Hepatocyte (in vitro differentiated cells): ENCODE data around the gene C3orf20. TPM values are rescaled to one million over a fixed set of nuclear protein-coding genes. Genes with fewer than 3 reads are reported as not detected.

Experiments
- DNase-seq: peaks from one replicate; pipeline ENCODE4 v3.0.0-alpha.2; 2016; ENCODE audit warnings: low spot score
- H2AFZ ChIP-seq: fragments of 200-600 bp; sonication (generic); 2 replicates; pipeline ENCODE4 v1.6.0; 2016; ENCODE audit warnings: antibody characterized with exemption, mild to moderate bottlenecking
- H3K27ac ChIP-seq: fragments of 200-600 bp; sonication (generic); 2 replicates; pipeline ENCODE4 v1.5.1; 2016; ENCODE audit warnings: mild to moderate bottlenecking
- H3K27me3 ChIP-seq: fragments of 200-600 bp; sonication (generic); 2 replicates; pipeline ENCODE4 v1.6.1; 2016
- H3K36me3 ChIP-seq: fragments of 200-600 bp; sonication (generic); replicated peaks from 2 replicates; pipeline ENCODE4 v1.5.1; 2016; ENCODE audit warnings: low read depth; ENCODE audit not compliant: insufficient read depth
- H3K4me1 ChIP-seq: fragments of 200-600 bp; sonication (generic); 2 replicates; pipeline ENCODE4 v1.5.1; 2016; ENCODE audit warnings: mild to moderate bottlenecking, moderate library complexity; ENCODE audit not compliant: insufficient read depth
- H3K4me2 ChIP-seq: fragments of 200-600 bp; sonication (generic); 2 replicates; pipeline ENCODE4 v1.6.0; 2016
- H3K4me3 ChIP-seq: fragments of 200-600 bp; sonication (generic); 2 replicates; pipeline ENCODE4 v1.5.1; 2016; ENCODE audit warnings: mild to moderate bottlenecking
- H3K79me2 ChIP-seq: fragments of 200-600 bp; sonication (generic); 2 replicates; pipeline ENCODE4 v1.6.0; 2017; ENCODE audit warnings: mild to moderate bottlenecking
- H3K9me2 ChIP-seq: fragments of 200-600 bp; sonication (generic); replicated peaks from 2 replicates; pipeline ENCODE4 v1.6.0; 2017; ENCODE audit warnings: mild to moderate bottlenecking; ENCODE audit not compliant: insufficient read depth
- H3K9me3 ChIP-seq: fragments of 200-600 bp; sonication (generic); 2 replicates; pipeline ENCODE4 v1.5.1; 2016; ENCODE audit warnings: low read depth, mild to moderate bottlenecking
- H4K20me1 ChIP-seq: fragments of 200-600 bp; sonication (generic); 2 replicates; pipeline ENCODE4 v1.6.0; 2016; ENCODE audit warnings: mild to moderate bottlenecking; ENCODE audit not compliant: insufficient read depth, poor library complexity, severe bottlenecking
- EZH2 ChIP-seq: fragments of 200-600 bp; sonication (generic); IDR thresholded peaks from 2 replicates; pipeline ENCODE4 v1.6.1; 2016; ENCODE audit warnings: antibody characterized with exemption, mild to moderate bottlenecking, borderline replicate concordance
- EZH2phosphoT487 ChIP-seq: fragments of 200-600 bp; sonication (generic); IDR thresholded peaks from one replicate; pipeline ENCODE4 v1.6.1; 2018; ENCODE audit warnings: antibody characterized with exemption, mild to moderate bottlenecking, low read depth, moderate library complexity; ENCODE audit not compliant: unreplicated experiment, severe bottlenecking
- whole genome bisulfite sequencing: methylation state at CpG from one replicate; pipeline ENCODE4 v1.1.6; 2016; ENCODE audit warnings: low lambda C conversion rate; ENCODE audit errors: missing lambda C conversion rate; 5-methylcytosine and 5-hydroxymethylcytosine counted together
- polyA plus RNA-seq: library from polyadenylated mRNA; unstranded; fragments of >200 nt; fragmentation: Nextera tagmentation; extraction: Ambion mirVana; gene quantifications from 2 replicates; pipeline ENCODE4 v1.2.1, GENCODE V29; 2016
- total RNA-seq: library from RNA; depleted of rRNA; stranded (reverse); fragments of >200 nt; gene quantifications from 2 replicates; pipeline ENCODE4 v1.2.3, GENCODE V29; 2014
- TF ChIP-seq, protein P1 (sequence below): fragments of 200-600 bp; sonication (generic); IDR thresholded peaks from 2 replicates; pipeline ENCODE4 v1.5.1; 2016; ENCODE audit warnings: antibody characterized with exemption, mild to moderate bottlenecking; ENCODE audit not compliant: poor library complexity

C3orf20 gene
- total and polyA plus RNA-seq, 2 experiments from 2014 or later: 0.07 TPM; not detected in 1

DNA sequence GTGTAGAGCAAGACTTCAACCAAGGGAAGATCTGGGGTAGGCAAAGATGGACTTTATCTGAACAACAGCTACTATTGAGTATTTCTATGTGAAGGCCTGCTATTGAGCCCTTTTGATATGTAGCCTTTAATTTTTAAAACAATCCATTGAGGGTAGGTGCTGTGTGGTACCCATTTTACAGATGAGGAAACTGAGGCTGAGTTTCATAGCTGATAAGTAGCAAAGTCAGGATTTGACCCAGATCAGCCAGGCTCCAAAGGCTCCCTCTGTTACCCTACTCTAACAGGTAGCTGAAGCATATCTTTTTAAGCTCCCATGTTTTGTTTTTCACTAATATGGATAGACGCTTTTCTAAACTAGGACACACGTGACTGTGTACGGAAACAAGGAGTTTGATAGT lies 141.4 kb downstream of the C3orf20 start:
- H3K27ac ChIP-seq: no peak overlapping the region
- no peak overlapping the region for H2AFZ ChIP-seq
- no peak overlapping the region for H3K4me2 ChIP-seq
- H3K27me3 ChIP-seq: peaks cover 41% of the 10 kb centered on the region
- H3K9me3 ChIP-seq: no peaks in the 10 kb centered on the region
- no peak for DNase-seq
- WGBS: 94% methylated on average over 3 of the region's 3 CpGs
- TF ChIP-seq, protein P1, sequence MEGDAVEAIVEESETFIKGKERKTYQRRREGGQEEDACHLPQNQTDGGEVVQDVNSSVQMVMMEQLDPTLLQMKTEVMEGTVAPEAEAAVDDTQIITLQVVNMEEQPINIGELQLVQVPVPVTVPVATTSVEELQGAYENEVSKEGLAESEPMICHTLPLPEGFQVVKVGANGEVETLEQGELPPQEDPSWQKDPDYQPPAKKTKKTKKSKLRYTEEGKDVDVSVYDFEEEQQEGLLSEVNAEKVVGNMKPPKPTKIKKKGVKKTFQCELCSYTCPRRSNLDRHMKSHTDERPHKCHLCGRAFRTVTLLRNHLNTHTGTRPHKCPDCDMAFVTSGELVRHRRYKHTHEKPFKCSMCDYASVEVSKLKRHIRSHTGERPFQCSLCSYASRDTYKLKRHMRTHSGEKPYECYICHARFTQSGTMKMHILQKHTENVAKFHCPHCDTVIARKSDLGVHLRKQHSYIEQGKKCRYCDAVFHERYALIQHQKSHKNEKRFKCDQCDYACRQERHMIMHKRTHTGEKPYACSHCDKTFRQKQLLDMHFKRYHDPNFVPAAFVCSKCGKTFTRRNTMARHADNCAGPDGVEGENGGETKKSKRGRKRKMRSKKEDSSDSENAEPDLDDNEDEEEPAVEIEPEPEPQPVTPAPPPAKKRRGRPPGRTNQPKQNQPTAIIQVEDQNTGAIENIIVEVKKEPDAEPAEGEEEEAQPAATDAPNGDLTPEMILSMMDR: no peak
- TF ChIP-seq EZH2phosphoT487 (no peak), EZH2 (no peak)
- H3K9me2 ChIP-seq: no peaks in the 10 kb centered on the region
- no peaks in the 10 kb centered on the region for H3K79me2 ChIP-seq
- no peaks in the 10 kb centered on the region for H4K20me1 ChIP-seq
- no peaks in the 10 kb centered on the region for H3K36me3 ChIP-seq
- H3K4me3 ChIP-seq: no peak overlapping the region
- H3K4me1 ChIP-seq: no peaks in the 10 kb centered on the region

DNA sequence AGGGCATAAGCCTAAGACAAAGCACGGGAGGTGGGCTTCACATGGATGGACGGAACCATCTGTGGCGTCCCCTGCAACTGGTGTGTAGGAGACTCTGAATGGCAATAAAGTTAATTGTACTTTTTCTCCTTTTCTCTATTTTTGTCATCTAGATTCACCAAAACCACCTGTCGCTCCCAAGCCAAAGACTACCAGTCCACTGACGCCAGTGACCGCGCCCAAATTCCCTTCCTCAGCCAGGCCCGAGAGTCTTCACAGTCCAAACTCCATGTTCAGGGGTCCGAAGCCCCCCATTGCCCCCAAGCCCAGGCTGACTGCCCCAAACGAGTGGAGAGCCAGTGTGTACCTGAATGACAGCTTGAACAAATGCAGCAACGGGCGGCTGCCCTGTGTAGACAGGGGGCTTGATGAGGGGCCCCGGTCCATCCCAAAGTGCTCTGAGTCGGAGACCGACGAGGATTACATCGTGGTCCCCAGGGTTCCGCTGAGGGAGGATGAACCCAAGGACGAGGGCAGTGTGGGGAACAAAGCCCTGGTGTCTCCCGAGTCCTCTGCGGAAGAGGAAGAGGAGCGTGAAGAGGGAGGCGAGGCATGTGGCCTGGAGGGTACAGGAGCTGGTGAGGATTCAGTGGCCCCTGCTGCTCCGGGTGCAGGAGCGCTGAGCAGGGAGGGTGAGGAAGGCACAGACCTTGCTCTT lies 144.0 kb downstream of the C3orf20 start, which contains the start of gene FGD5:
TSS of gene FGD5 (plus strand) at position 159 of the 697 bp plus-strand sequence. CDS start at position 269, 110 bp downstream.
- Histone ChIP-seq H3K4me3 (no peak within 1 kb of the TSS), H3K4me1 (peaks cover 10% of the 10 kb centered on the region), H3K9me3 (no peaks in the 10 kb centered on the region), H4K20me1 (no peaks in the 10 kb centered on the region), H3K36me3 (no peaks in the 10 kb centered on the region), H3K27me3 (peaks cover 15% of the 10 kb centered on the region), H3K79me2 (no peaks in the 10 kb centered on the region), H3K4me2 (no peak within 1 kb of the TSS), H3K9me2 (no peaks in the 10 kb centered on the region), H3K27ac (no peak within 1 kb of the TSS), H2AFZ (no peak within 1 kb of the TSS)
- 93% methylated on average over 25 of the region's 25 CpGs for WGBS
- no peak for DNase-seq
- TF ChIP-seq EZH2phosphoT487 (no peak), EZH2 (no peak)
- TF ChIP-seq, protein P1: no peak

DNA sequence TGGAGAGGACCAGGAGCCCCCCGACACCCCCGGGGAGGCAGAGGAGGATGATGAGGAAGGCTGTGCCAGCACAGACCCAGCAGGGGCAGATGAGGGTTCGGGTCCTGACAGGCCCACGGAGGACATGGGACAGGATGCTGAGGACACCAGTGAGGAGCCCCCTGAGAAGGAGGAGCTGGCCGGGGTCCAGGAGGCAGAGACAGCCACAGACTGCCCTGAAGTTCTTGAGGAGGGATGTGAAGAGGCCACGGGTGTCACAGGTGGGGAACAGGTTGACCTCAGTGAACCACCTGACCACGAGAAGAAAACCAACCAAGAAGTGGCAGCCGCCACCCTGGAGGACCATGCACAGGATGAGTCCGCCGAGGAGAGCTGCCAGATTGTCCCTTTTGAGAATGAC lies 144.7 kb downstream of the C3orf20 start:
- no peak overlapping the region for H3K4me3 ChIP-seq
- no peaks in the 10 kb centered on the region for H3K9me3 ChIP-seq
- H2AFZ ChIP-seq: no peak overlapping the region
- H3K9me2 ChIP-seq: no peaks in the 10 kb centered on the region
- no peaks in the 10 kb centered on the region for H3K79me2 ChIP-seq
- H3K27ac ChIP-seq: no peak overlapping the region
- H3K36me3 ChIP-seq: no peaks in the 10 kb centered on the region
- TF ChIP-seq EZH2: no peak
- TF ChIP-seq, protein P1: no peak
- no peak for TF ChIP-seq EZH2phosphoT487
- 95% methylated on average over 10 of the region's 10 CpGs for WGBS
- H3K4me2 ChIP-seq: no peak overlapping the region
- H4K20me1 ChIP-seq: no peaks in the 10 kb centered on the region
- H3K27me3 ChIP-seq: peaks cover 9% of the 10 kb centered on the region
- no peak for DNase-seq
- peaks cover 10% of the 10 kb centered on the region for H3K4me1 ChIP-seq
